Spleen (tissue), 11 donors: ENCODE results near the gene GSK3B. TPM values are rescaled to one million over a fixed set of nuclear protein-coding genes. Genes with fewer than 3 reads are reported as not detected.
A peak's percentile ranks its signal among the peaks of the same experiment; 100 is the strongest.

ENCODE experiments used
- DNase-seq: peaks from one replicate; pipeline ENCODE4 v3.0.0-alpha.2; 2020
- H3K27ac ChIP-seq, 8 donors: fragments of 200-600 bp; sonication (generic) in 7 of 8; 1 replicate in 4 of 8; 2 replicates in 4 of 8; pipeline versions ENCODE4 v1.5.0 to v1.8.0; 2016 to 2021; ENCODE audit warnings: inconsistent platforms in 4 of 8, mild to moderate bottlenecking in 4 of 8, moderate library complexity in 1 of 8
- H3K27me3 ChIP-seq, 7 donors: fragments of 200-600 bp; sonication (generic) in 6 of 7; replicated peaks in 1 of 7; 1 replicate in 4 of 7; 2 replicates in 3 of 7; pipeline versions ENCODE4 v1.5.0 to v1.8.0; 2016 to 2021; ENCODE audit warnings: inconsistent platforms in 3 of 7, mild to moderate bottlenecking in 1 of 7
- H3K36me3 ChIP-seq, 6 donors: fragments of 200-600 bp; sonication (generic) in 5 of 6; 1 replicate in 4 of 6; 2 replicates in 2 of 6; pipeline versions ENCODE4 v1.5.0 to v1.8.0; 2016 to 2021; ENCODE audit warnings: inconsistent platforms in 2 of 6
- H3K4me1 ChIP-seq, 6 donors: fragments of 200-600 bp; sonication (generic) in 5 of 6; 1 replicate in 3 of 6; 2 replicates in 3 of 6; pipeline versions ENCODE4 v1.5.0 to v1.8.0; 2016 to 2021; ENCODE audit warnings: inconsistent platforms in 3 of 6
- H3K4me3 ChIP-seq, 8 donors: fragments of 200-600 bp; sonication (generic) in 7 of 8; 1 replicate in 4 of 8; 2 replicates in 4 of 8; pipeline versions ENCODE4 v1.5.0 to v1.8.0; 2016 to 2021; ENCODE audit warnings: inconsistent platforms in 4 of 8, mild to moderate bottlenecking in 4 of 8, moderate library complexity in 2 of 8
- H3K9me3 ChIP-seq, 8 donors: fragments of 200-600 bp; sonication (generic) in 7 of 8; 1 replicate in 4 of 8; 2 replicates in 4 of 8; pipeline versions ENCODE4 v1.5.0 to v1.8.0; 2016 to 2021; ENCODE audit warnings: inconsistent platforms in 4 of 8
- CTCF ChIP-seq, 11 experiments: fragments of 200-600 bp in 7 of 11; fragments of 450-650 bp in 4 of 11; sonication (generic) in 4 of 11; IDR thresholded peaks in 8 of 11; conservative IDR thresholded peaks in 3 of 11; 1 replicate in 7 of 11; 2 replicates in 4 of 11; pipeline versions ENCODE4 v1.4.0 to v1.8.0; 2016 to 2021; ENCODE audit warnings: antibody characterized with exemption in 11 of 11, inconsistent platforms in 4 of 11, mild to moderate bottlenecking in 1 of 11
- POLR2A ChIP-seq, 3 donors: fragments of 450-650 bp; IDR thresholded peaks; one replicate each; pipeline ENCODE4 v1.5.1; 2017; ENCODE audit warnings: antibody characterized with exemption in 3 of 3, mild to moderate bottlenecking in 1 of 3
- POLR2AphosphoS5 ChIP-seq, 3 donors: sonication (generic); formaldehyde crosslinking; IDR thresholded peaks; one replicate each; pipeline ENCODE4 v1.5.1; 2017; ENCODE audit warnings: antibody characterized with exemption in 3 of 3
- WGBS, 5 donors: extraction: QIAGEN DNeasy Blood & Tissue Kit in 3 of 5; methylation state at CpG; one replicate each; pipeline versions ENCODE4 v1.1.5 to v1.1.7; 2013 to 2018; 5-methylcytosine and 5-hydroxymethylcytosine counted together
- intact Hi-C: fragments of 100-400 bp; cut with DNase I; formaldehyde crosslinking; loops from one replicate; pipeline ENCODE4 v1.15.0; 2023; ENCODE audit warnings: low total_unique reads
- polyA plus RNA-seq, 3 donors: library from polyadenylated mRNA; stranded (reverse); fragments of 200-250 nt; gene quantifications; one replicate each; pipeline ENCODE4 v1.2.1, GENCODE V29; 2013
- total RNA-seq, 7 donors: library from RNA; depleted of rRNA in 3 of 7; stranded (reverse); fragments of >200 nt in 3 of 7; fragmentation: NEBNext Ultra II Directional in 4 of 7; extraction: Animal tissue kit (Norgen Biotek cat#: 25700) in 4 of 7; gene quantifications; one replicate each; pipeline versions ENCODE4 v1.1.0 to v1.2.1, GENCODE V29; 2016 to 2021
- donor health status: healthy with polysubstance abuse.
- donor health status: DM: no; HTN: no; CAD: no; lungs with moderate emphysema.
- donor health status: DM: no; HTN: no; CAD: no.
- donor health status: Bipolar disorder and iron deficiency.
- donor health status: healthy.
- donor health status: DM: no; HTN: no; CAD: no.
- donor health status: DM: yes; HTN: yes; CAD: no.

The GSK3B gene
- total and polyA plus RNA-seq, 10 donors: 4.7 to 62.2 (median 53.1) TPM

DNA sequence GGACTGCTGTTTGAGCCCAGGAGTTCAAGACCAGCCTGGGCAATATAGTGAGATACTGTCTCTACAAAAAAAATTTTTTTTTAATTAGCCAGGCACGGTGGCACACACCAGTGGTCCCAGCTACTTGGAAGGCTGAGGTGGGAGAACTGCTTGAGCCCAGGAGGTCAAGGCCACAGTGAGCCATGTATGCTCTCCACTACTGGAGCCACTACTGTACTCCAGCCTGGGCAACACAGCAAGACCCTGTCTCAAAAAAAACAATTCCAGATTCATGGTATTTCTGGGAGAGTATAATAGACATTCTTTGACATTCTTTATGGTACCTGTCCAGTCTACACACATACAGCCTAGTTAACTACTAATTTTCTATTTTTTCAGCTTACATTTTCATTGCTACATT lies 70.1 kb downstream of the GSK3B start:
- no peaks in the 10 kb centered on the region for H3K36me3 ChIP-seq
- H3K4me3 ChIP-seq: no peak overlapping the region
- H3K27me3 ChIP-seq: no peaks in the 10 kb centered on the region
- H3K27ac ChIP-seq: no peak overlapping the region
- H3K9me3 ChIP-seq: no peaks in the 10 kb centered on the region
- H3K4me1 ChIP-seq: peaks cover 0 to 92% (median 30%) of the 10 kb centered on the region in 6 donors
- intact Hi-C loops: no loop called here
- no peak for DNase-seq
- 95 to 100% (median 98%) methylated on average over 1 of the region's 1 CpG for WGBS, 5 donors
- TF ChIP-seq POLR2AphosphoS5 (IDR thresholded peaks at IDR 0.05): no peak
- TF ChIP-seq CTCF (IDR thresholded peaks at IDR 0.05 in 8 of 11, conservative IDR thresholded peaks at IDR 0.05 in 3 of 11): no peak
- no peak for TF ChIP-seq POLR2A (IDR thresholded peaks at IDR 0.05)

GRCh38 chr3:120022729-120023128 lies 71.5 kb downstream of the GSK3B start:
- no peak overlapping the region for H3K4me3 ChIP-seq
- TF ChIP-seq POLR2AphosphoS5 (IDR thresholded peaks at IDR 0.05) (no peak), CTCF (IDR thresholded peaks at IDR 0.05 in 8 of 11, conservative IDR thresholded peaks at IDR 0.05 in 3 of 11) (no peak), POLR2A (IDR thresholded peaks at IDR 0.05) (no peak)
- no peak overlapping the region for H3K27ac ChIP-seq
- H3K36me3 ChIP-seq: no peaks in the 10 kb centered on the region
- H3K27me3 ChIP-seq: no peaks in the 10 kb centered on the region
- intact Hi-C loops: no loop called here
- peaks cover 0 to 93% (median 37%) of the 10 kb centered on the region in 6 donors for H3K4me1 ChIP-seq
- 68 to 90% (median 83%) methylated on average over 2 of the region's 2 CpGs for WGBS, 5 donors
- H3K9me3 ChIP-seq: no peaks in the 10 kb centered on the region
- DNase-seq: no peak

GRCh38 chr3:120021523-120021922 lies 72.7 kb downstream of the GSK3B start:
- no peaks in the 10 kb centered on the region for H3K27me3 ChIP-seq
- TF ChIP-seq CTCF (IDR thresholded peaks at IDR 0.05 in 8 of 11, conservative IDR thresholded peaks at IDR 0.05 in 3 of 11): no peak
- no peak for TF ChIP-seq POLR2AphosphoS5 (IDR thresholded peaks at IDR 0.05)
- no peak for TF ChIP-seq POLR2A (IDR thresholded peaks at IDR 0.05)
- peak overlapping the region in 1 of 8 donors; percentile 11 for H3K27ac ChIP-seq
- peaks cover 0 to 92% (median 42%) of the 10 kb centered on the region in 6 donors for H3K4me1 ChIP-seq
- H3K4me3 ChIP-seq: no peak overlapping the region
- H3K9me3 ChIP-seq: no peaks in the 10 kb centered on the region
- H3K36me3 ChIP-seq: no peaks in the 10 kb centered on the region
- intact Hi-C loops: no loop called here
- DNase-seq: no peak

DNA sequence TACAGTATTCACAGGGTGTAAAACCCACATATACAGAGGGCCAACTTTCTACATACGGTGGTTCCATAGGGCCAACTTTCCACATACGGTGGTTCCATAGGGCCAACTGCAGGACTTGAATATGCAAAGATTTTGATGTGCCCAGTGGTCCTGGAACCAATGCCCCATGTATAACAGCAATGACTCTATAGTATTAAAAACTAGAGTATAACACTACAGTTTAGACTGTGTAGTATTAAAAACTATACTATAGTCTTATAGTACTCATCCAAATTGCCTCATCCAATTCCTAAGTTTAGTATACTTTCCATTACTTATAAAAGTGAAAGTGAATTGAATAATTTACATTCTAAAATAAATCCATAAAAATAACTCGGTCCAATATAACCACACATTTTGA lies 75.9 kb downstream of the GSK3B start:
- WGBS, 5 donors: 88 to 95% (median 90%) methylated on average over 3 of the region's 3 CpGs
- no peaks in the 10 kb centered on the region for H3K9me3 ChIP-seq
- H3K4me3 ChIP-seq: no peak overlapping the region
- no peaks in the 10 kb centered on the region for H3K36me3 ChIP-seq
- H3K27me3 ChIP-seq: no peaks in the 10 kb centered on the region
- TF ChIP-seq POLR2A (IDR thresholded peaks at IDR 0.05): no peak
- no peak for TF ChIP-seq CTCF (IDR thresholded peaks at IDR 0.05 in 8 of 11, conservative IDR thresholded peaks at IDR 0.05 in 3 of 11)
- no peak for TF ChIP-seq POLR2AphosphoS5 (IDR thresholded peaks at IDR 0.05)
- no peak for DNase-seq
- intact Hi-C loops: no loop called here
- H3K27ac ChIP-seq: no peak overlapping the region
- peaks cover 0 to 97% (median 56%) of the 10 kb centered on the region in 6 donors for H3K4me1 ChIP-seq
